Type B pancreatic cell (in vitro differentiated cells): Measurements from ENCODE around the gene SPTB. TPM values are rescaled to one million over a fixed set of nuclear protein-coding genes. Genes with fewer than 3 reads are reported as not detected.
A peak's percentile ranks its signal among the peaks of the same experiment; 100 is the strongest.

Experiments used
- DNase-seq: peaks from one replicate; pipeline ENCODE4 v3.0.0; 2021; ENCODE audit warnings: mixed read lengths; ENCODE audit not compliant: unreplicated experiment; ENCODE audit errors: extremely low spot score
- H3K27ac Mint-ChIP-seq: 2 replicates; pipeline ENCODE4 v1.8.0; 2021; ENCODE audit warnings: mild to moderate bottlenecking, mixed read lengths
- H3K27me3 Mint-ChIP-seq: 2 replicates; pipeline ENCODE4 v1.8.0; 2021; ENCODE audit warnings: mixed read lengths
- H3K36me3 Mint-ChIP-seq: 2 replicates; pipeline ENCODE4 v1.8.0; 2021; ENCODE audit warnings: mixed read lengths
- H3K4me1 Mint-ChIP-seq: one replicate; pipeline ENCODE4 v1.8.0; 2021; ENCODE audit warnings: mixed read lengths; ENCODE audit not compliant: unreplicated experiment
- H3K4me3 Mint-ChIP-seq: 2 replicates; pipeline ENCODE4 v1.8.0; 2021; ENCODE audit warnings: mild to moderate bottlenecking, mixed read lengths
- H3K9me3 Mint-ChIP-seq: 2 replicates; pipeline ENCODE4 v1.8.0; 2021; ENCODE audit warnings: mixed read lengths
- CTCF ChIP-seq: fragments of 200-600 bp; sonication (generic); conservative IDR thresholded peaks from 2 replicates; pipeline ENCODE4 v1.5.0; 2021; ENCODE audit warnings: antibody characterized with exemption, mild to moderate bottlenecking
- total RNA-seq: library from RNA; stranded (reverse); gene quantifications from 2 replicates; pipeline ENCODE4 v1.2.1, GENCODE V29; 2021; ENCODE audit warnings: low replicate concordance

The SPTB gene
- total RNA-seq, 1 donor from 2014 or later: 3.8 TPM

- TF ChIP-seq CTCF: no peak
- no peaks in the 10 kb centered on the region for H3K9me3 Mint-ChIP-seq
- H3K27ac Mint-ChIP-seq: peak overlapping the region; percentile 92
- peaks cover 45% of the 10 kb centered on the region for H3K4me1 Mint-ChIP-seq
- H3K36me3 Mint-ChIP-seq: no peaks in the 10 kb centered on the region
- no peak overlapping the region for H3K4me3 Mint-ChIP-seq
- no peak for DNase-seq
- H3K27me3 Mint-ChIP-seq: no peaks in the 10 kb centered on the region
These were observed 123.0 kb downstream of the SPTB start for GRCh38 chr14:64756712-64757111.

GRCh38 chr14:64755781-64756221 lies 123.9 kb downstream of the SPTB start:
- no peak for DNase-seq
- Mint-ChIP-seq H3K27ac (peak overlapping the region; percentile 92), H3K4me1 (peaks cover 37% of the 10 kb centered on the region), H3K9me3 (no peaks in the 10 kb centered on the region), H3K27me3 (no peaks in the 10 kb centered on the region), H3K4me3 (no peak overlapping the region), H3K36me3 (no peaks in the 10 kb centered on the region)
- TF ChIP-seq CTCF: no peak

GRCh38 chr14:64754685-64755084 lies 125.0 kb downstream of the SPTB start:
- no peak overlapping the region for H3K4me3 Mint-ChIP-seq
- DNase-seq: no peak
- peaks cover 29% of the 10 kb centered on the region for H3K4me1 Mint-ChIP-seq
- no peaks in the 10 kb centered on the region for H3K9me3 Mint-ChIP-seq
- no peak for TF ChIP-seq CTCF
- H3K27ac Mint-ChIP-seq: peak overlapping the region; percentile 92
- no peaks in the 10 kb centered on the region for H3K36me3 Mint-ChIP-seq
- no peaks in the 10 kb centered on the region for H3K27me3 Mint-ChIP-seq

- H3K4me3 Mint-ChIP-seq: no peak overlapping the region
- no peak for TF ChIP-seq CTCF
- no peak overlapping the region for H3K27ac Mint-ChIP-seq
- DNase-seq: no peak
- H3K9me3 Mint-ChIP-seq: no peaks in the 10 kb centered on the region
- H3K4me1 Mint-ChIP-seq: peaks cover 22% of the 10 kb centered on the region
- no peaks in the 10 kb centered on the region for H3K36me3 Mint-ChIP-seq
- H3K27me3 Mint-ChIP-seq: no peaks in the 10 kb centered on the region
These were observed 125.7 kb downstream of the SPTB start for GRCh38 chr14:64753999-64754398.

- Mint-ChIP-seq H3K36me3 (no peaks in the 10 kb centered on the region), H3K9me3 (no peaks in the 10 kb centered on the region), H3K27me3 (no peaks in the 10 kb centered on the region), H3K4me1 (peaks cover 16% of the 10 kb centered on the region), H3K27ac (no peak overlapping the region), H3K4me3 (no peak overlapping the region)
- DNase-seq: no peak
- TF ChIP-seq CTCF: no peak
These were observed 126.3 kb downstream of the SPTB start for GRCh38 chr14:64753374-64753773.

- Mint-ChIP-seq H3K27me3 (no peaks in the 10 kb centered on the region), H3K36me3 (no peaks in the 10 kb centered on the region), H3K27ac (no peak overlapping the region), H3K4me1 (peaks cover 11% of the 10 kb centered on the region), H3K4me3 (no peak overlapping the region), H3K9me3 (no peaks in the 10 kb centered on the region)
- TF ChIP-seq CTCF: no peak
- DNase-seq: no peak
These were observed 126.8 kb downstream of the SPTB start for GRCh38 chr14:64752909-64753308.
